ENCODE data around the gene SLF1. TPM values are rescaled to one million over a fixed set of nuclear protein-coding genes. Genes with fewer than 3 reads are reported as not detected.

Gene SLF1
- total and polyA plus RNA-seq, 2 of the 8 experiments (the other 6 are each of a cell fraction or from before 2014, with no cell fraction given) = 4.8 to 15.7 TPM

DNA sequence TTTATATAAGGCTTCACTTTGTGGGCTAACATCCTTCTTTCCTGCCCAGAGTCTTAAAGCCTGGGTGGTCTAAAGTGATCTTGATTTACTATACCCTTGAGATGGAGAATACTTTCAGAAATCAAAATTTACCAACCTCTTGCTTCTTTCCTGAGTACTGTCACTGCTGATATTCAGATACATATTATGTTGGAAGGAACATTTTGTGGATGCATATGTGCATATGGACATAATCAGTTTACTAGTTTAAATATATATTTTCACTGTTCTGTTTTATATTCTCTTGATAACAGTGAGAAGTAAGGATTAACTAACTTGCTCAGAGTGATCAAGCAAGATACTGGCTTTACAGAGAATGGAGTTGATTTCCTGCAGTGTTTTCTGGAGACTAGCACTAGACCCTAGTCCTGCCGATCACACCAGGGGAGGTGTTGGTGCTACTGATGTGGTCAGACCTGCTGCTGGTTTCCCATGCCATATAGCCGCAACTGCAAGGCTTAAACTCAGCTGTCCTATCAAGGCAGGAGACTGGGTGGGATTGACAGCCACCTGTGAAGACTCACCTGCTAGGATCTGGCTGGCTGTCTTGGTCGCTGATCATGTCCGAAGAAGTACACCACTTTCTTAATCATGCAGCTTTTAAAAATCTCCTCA, 57.6 kb downstream of the SLF1 start:
- no peak overlapping the region for H4K5ac ChIP-seq (ENCODE audit: insufficient read length, low read depth, low read length)

More for the DNA sequence above, 57.6 kb downstream of the SLF1 start:
- no peak overlapping the region for H2BK15ac ChIP-seq (ENCODE audit: low read length)
- H2BK5ac ChIP-seq (ENCODE audit: low read depth, low read length) = no peak overlapping the region
- CTCF ChIA-PET (ENCODE audit: partially characterized antibody) = interaction anchor here (1.3 kb wide), 1 partner anchor 94 kb away, joined by 3 read pairs; no protein-coding TSS in a partner anchor
- no peaks in the 10 kb centered on the region for H3K79me1 ChIP-seq (ENCODE audit: low read depth, low read length)
- no peak overlapping the region for H2BK12ac ChIP-seq (ENCODE audit: low read depth, low read length)
- H4K8ac ChIP-seq (ENCODE audit: extremely low read depth, insufficient read depth, low read length) = no peak overlapping the region
- H3K9ac ChIP-seq (replicated peaks in 1 of 4; ENCODE audit: extremely low read depth in 1 of 4, low read depth in 3 of 4, low read length in 3 of 4) = no peak overlapping the region
- H3K9me3 ChIP-seq (ENCODE audit: insufficient read depth in 2 of 2, low read depth in 1 of 2, low read length in 1 of 2) = no peaks in the 10 kb centered on the region
- H3K4me2 ChIP-seq (ENCODE audit: insufficient read depth in 1 of 2, low read depth in 2 of 2, low read length in 2 of 2) = no peak overlapping the region
- H3K4me3 ChIP-seq (ENCODE audit: extremely low read depth in 1 of 4, insufficient read depth in 2 of 4, low read depth in 3 of 4, low read length in 4 of 4) = no peak overlapping the region
- 90% methylated on average over 4 of the region's 4 CpGs; no CpG with 5 or more reads in 1 of the 2 experiments for WGBS, 2 experiments (ENCODE audit: extremely low coverage in 1 of 2, insufficient coverage in 1 of 2, insufficient read length in 1 of 2, insufficient replicate concordance in 2 of 2, low coverage in 1 of 2, low lambda C conversion rate in 2 of 2, missing lambda C conversion rate in 1 of 2)
- no peak overlapping the region for H3K18ac ChIP-seq (ENCODE audit: extremely low read depth, low read length)
- H3K23me2 ChIP-seq (ENCODE audit: low read depth, low read length) = no peaks in the 10 kb centered on the region
- H3K79me2 ChIP-seq (ENCODE audit: control insufficient read depth in 1 of 2, insufficient read depth in 2 of 2, low read length in 2 of 2) = no peaks in the 10 kb centered on the region
- H2BK120ac ChIP-seq (replicated peaks; ENCODE audit: low read depth, low read length) = no peak overlapping the region
- TF ChIP-seq SIRT6 (IDR thresholded peaks at IDR 0.05; ENCODE audit: low read length) (no peak), KDM1A (IDR thresholded peaks at IDR 0.05; ENCODE audit: borderline replicate concordance, low read length) (no peak), RNF2 (IDR thresholded peaks at IDR 0.05; ENCODE audit: borderline replicate concordance, low read depth, low read length, missing control alignments, poor library complexity, severe bottlenecking) (no peak), SIN3A (conservative IDR thresholded peaks at IDR 0.05 in 1 of 2, IDR thresholded peaks at IDR 0.05 in 1 of 2; ENCODE audit: low read depth in 1 of 2, low read length in 2 of 2) (no peak), JUN (IDR thresholded peaks at IDR 0.05; ENCODE audit: low read depth, low read length) (no peak)
- no peak overlapping the region for H4K91ac ChIP-seq (replicated peaks; ENCODE audit: insufficient read length, low read length)
- no peaks in the 10 kb centered on the region for H3K4me1 ChIP-seq (replicated peaks in 1 of 4; ENCODE audit: control insufficient read depth in 3 of 4, insufficient read depth in 4 of 4, low read length in 3 of 4)
- FAIRE-seq (no peak), DNase-seq (ENCODE audit: low read depth in 1 of 2, low spot score in 2 of 2) (no peak)
- H3K36me3 ChIP-seq (ENCODE audit: control insufficient read depth in 2 of 4, insufficient read depth in 4 of 4, low read length in 3 of 4) = peaks cover 0 to 6% (median 2%) of the 10 kb centered on the region in 4 experiments; a peak in 3 of 8 replicates
- H3K14ac ChIP-seq (ENCODE audit: insufficient read length) = no peak overlapping the region
- H2AK5ac ChIP-seq (ENCODE audit: low read depth, low read length) = no peak overlapping the region
- H2BK20ac ChIP-seq (ENCODE audit: low read length) = no peak overlapping the region
- POLR2A ChIA-PET (ENCODE audit: partially characterized antibody) = no interaction called here
- no peaks in the 10 kb centered on the region for H4K20me1 ChIP-seq (replicated peaks in 1 of 2; ENCODE audit: control insufficient read depth in 1 of 2, insufficient read depth in 2 of 2, low read length in 2 of 2)
- H2AFZ ChIP-seq (ENCODE audit: low read length) = no peak overlapping the region
- no peak overlapping the region for H3K56ac ChIP-seq (replicated peaks; ENCODE audit: insufficient read length, low read depth, low read length)
- H3K27ac ChIP-seq (ENCODE audit: low read depth, low read length) = no peak overlapping the region
- H3K27me3 ChIP-seq (replicated peaks in 1 of 4; ENCODE audit: control insufficient read depth in 3 of 4, extremely low read depth in 1 of 4, insufficient read depth in 3 of 4, low read length in 3 of 4) = no peaks in the 10 kb centered on the region
- no peak overlapping the region for H3K23ac ChIP-seq (ENCODE audit: insufficient read length)
- no peak overlapping the region for H3K4ac ChIP-seq (replicated peaks; ENCODE audit: insufficient read length, low read depth, low read length)
